Activated T-cell treated with anti-CD3 and anti-CD28 coated beads, Interleukin-2, amount 50 U/mL, for 72 hours (primary cell): ENCODE data around the gene RAB21. TPM values are rescaled to one million over a fixed set of nuclear protein-coding genes. Genes with fewer than 3 reads are reported as not detected.
"Not testable (repeated sequence)": the region's sequence is repeated elsewhere in the genome, so short reads cannot be mapped to it uniquely, and the experiment has no call there.

Experiments
- ATAC-seq, 2 donors: fragments of 150-1000 bp; cut with Tn5 transposase; replicated peaks in 1 of 2; 2 replicates each; pipeline ENCODE4 v1.10.0; 2021; ENCODE audit warnings: moderate library complexity in 2 of 2, mild to moderate bottlenecking in 1 of 2
- DNase-seq, 2 donors: peaks; one replicate each; pipeline ENCODE4 v3.0.0; 2021 to 2022; ENCODE audit warnings: mixed read lengths in 1 of 2
- H3K27ac Mint-ChIP-seq: one replicate; pipeline ENCODE4 v1.8.0; 2022; ENCODE audit warnings: mild to moderate bottlenecking, moderate library complexity, mixed read lengths
- H3K27me3 Mint-ChIP-seq: one replicate; pipeline ENCODE4 v1.8.0; 2022; ENCODE audit warnings: low read depth, mixed read lengths
- H3K36me3 Mint-ChIP-seq, 2 donors: one replicate each; pipeline ENCODE4 v1.8.0; 2022; ENCODE audit warnings: mixed read lengths in 2 of 2, mild to moderate bottlenecking in 1 of 2; ENCODE audit not compliant: insufficient read depth in 2 of 2
- H3K4me1 Mint-ChIP-seq: one replicate; pipeline ENCODE4 v1.8.0; 2022; ENCODE audit warnings: low read depth, mixed read lengths
- H3K4me3 Mint-ChIP-seq, 2 donors: one replicate each; pipeline ENCODE4 v1.8.0; 2022; ENCODE audit warnings: mild to moderate bottlenecking in 2 of 2, mixed read lengths in 2 of 2, moderate library complexity in 2 of 2
- H3K9me3 Mint-ChIP-seq, 2 donors: one replicate each; pipeline ENCODE4 v1.8.0; 2022; ENCODE audit warnings: mixed read lengths in 2 of 2
- total RNA-seq, 2 donors: library from RNA; stranded (reverse); gene quantifications; one replicate each; pipeline ENCODE4 v1.2.3, GENCODE V29; 2022

The RAB21 gene
- total RNA-seq, 2 donors from 2014 or later = 97.0 to 102 TPM

DNA sequence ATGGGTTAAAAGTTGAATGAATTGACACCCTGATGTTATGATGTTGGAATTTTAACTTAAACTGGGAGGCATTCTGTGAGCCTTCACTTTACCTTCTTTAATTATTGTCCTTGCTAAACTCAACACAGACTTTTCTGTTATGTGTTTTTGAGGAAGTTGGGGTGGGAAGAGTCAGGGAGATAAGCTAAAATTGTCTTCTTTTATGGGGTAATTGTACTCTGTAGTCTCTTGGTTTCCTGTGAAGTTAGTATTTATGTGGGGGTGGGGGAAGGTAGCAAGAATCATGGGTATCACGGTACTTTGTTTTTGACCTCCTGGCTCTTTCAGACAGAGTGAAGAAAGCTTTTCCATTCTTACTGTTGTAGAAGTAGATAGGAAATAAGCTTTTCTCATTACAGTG lies 32.9 kb downstream of the RAB21 start:
- H3K27ac Mint-ChIP-seq = peak overlapping the region; percentile 51
- H3K36me3 Mint-ChIP-seq = peaks cover 1 to 14% of the 10 kb centered on the region in 2 donors
- no peak for DNase-seq
- H3K27me3 Mint-ChIP-seq = no peaks in the 10 kb centered on the region
- H3K4me1 Mint-ChIP-seq = peaks cover 6% of the 10 kb centered on the region
- H3K4me3 Mint-ChIP-seq = no peak overlapping the region
- no peaks in the 10 kb centered on the region for H3K9me3 Mint-ChIP-seq
- ATAC-seq = no peak

DNA sequence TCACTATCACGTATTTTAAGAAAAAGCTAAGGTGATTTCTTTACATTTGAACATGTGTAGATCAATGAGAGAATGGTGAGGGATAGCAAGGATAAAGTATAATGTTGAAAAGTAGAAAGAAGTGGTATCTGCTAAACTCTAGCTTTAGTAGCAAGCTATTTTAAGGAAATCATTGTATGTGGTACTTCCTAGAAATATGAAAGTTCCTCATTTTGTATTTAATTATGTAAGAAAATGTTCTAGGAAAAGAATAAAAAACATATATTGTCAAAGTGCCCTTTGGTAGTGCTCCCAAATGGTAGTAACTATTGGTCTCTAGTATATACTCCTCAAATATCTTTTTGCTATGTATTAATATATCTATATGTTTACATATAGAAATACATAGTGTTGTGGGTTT lies 35.7 kb downstream of the RAB21 start:
- Mint-ChIP-seq H3K27me3 (no peaks in the 10 kb centered on the region), H3K27ac (no peak overlapping the region), H3K36me3 (peaks cover 1 to 9% of the 10 kb centered on the region in 2 donors), H3K4me3 (no peak overlapping the region), H3K4me1 (peaks cover 6% of the 10 kb centered on the region), H3K9me3 (no peaks in the 10 kb centered on the region)
- DNase-seq = no peak
- no peak for ATAC-seq

DNA sequence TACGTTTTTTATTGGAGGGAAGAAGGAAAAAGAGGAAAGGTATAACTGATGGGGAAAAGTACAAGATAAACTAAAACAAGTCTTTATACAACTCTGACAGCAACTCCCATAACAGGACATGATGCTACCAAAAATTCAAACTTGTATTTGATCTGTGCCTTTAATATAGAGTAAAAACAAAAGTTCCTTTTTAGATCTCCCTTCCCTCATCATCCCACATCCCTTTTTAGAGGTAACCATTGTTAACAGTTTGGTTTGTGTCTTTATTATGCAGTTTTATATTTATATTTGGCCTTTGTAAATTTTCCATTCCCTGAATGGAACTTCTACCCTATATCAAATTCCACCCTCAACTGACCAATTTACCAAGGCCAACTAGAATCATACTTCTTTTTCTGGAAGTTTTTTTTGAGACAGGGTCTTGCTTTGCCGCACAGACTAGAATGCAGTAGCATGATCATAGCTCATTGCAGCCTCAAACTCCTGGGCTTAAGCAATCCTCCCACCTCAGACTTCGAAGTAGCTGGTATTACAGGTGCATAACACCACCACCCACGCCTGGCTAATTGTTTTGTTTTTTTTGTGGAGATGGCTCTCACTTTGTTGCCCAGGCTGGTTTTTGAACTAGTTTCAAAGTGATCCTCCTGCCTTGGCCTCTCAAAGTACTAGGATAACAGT lies 36.9 kb downstream of the RAB21 start:
- H3K4me1 Mint-ChIP-seq = peaks cover 4% of the 10 kb centered on the region

DNA sequence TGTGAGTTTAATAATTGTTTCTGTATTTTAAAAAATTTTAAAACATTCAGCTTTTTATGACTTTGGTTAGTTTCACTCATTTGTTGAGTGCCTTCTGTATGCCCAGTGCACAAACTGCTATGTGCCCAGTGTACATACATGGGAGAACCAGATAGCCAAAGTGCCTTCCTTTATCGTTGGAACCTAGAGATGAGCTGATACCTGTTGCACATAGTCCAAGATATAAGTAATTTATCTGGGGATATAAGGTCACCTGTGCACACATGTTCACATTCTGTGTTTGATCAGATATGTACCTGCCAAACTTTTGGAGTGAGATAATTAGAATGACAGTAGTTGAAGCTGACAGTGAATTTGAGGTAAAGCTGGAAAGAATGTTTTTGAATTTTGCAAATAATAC lies 37.9 kb downstream of the RAB21 start:
- no peaks in the 10 kb centered on the region for H3K27me3 Mint-ChIP-seq
- H3K9me3 Mint-ChIP-seq = no peaks in the 10 kb centered on the region
- no peak overlapping the region for H3K4me3 Mint-ChIP-seq
- H3K27ac Mint-ChIP-seq = no peak overlapping the region
- peaks cover 0 to 4% of the 10 kb centered on the region in 2 donors for H3K36me3 Mint-ChIP-seq
- H3K4me1 Mint-ChIP-seq = no peaks in the 10 kb centered on the region
- ATAC-seq (no peak), DNase-seq (no peak)

More for the DNA sequence above, 36.9 kb downstream of the RAB21 start:
- Mint-ChIP-seq H3K27ac (no peak overlapping the region), H3K9me3 (no peaks in the 10 kb centered on the region), H3K36me3 (peaks cover 1 to 7% of the 10 kb centered on the region in 2 donors), H3K4me3 (no peak overlapping the region), H3K27me3 (no peaks in the 10 kb centered on the region)
- ATAC-seq (no peak), DNase-seq (no peak)

DNA sequence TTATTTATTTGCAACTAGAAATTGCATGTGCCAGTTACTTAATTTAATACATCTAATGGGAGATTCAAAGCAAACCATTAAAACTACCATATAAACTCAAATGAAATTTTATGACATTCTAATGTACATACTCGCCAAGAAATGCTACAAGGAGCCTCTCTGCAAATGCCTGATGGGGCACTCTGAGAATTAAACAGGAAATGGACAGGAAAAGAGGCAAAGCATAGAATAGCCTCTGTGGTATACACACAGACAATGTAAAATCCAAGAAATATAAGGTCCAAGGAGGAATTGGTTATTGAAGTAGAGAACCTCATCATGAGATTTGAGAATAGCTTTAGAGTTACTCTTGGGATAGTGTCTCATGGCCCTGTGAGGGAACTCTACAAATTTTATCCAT lies 41.2 kb downstream of the RAB21 start:
- Mint-ChIP-seq H3K27ac (no peak overlapping the region), H3K36me3 (no peaks in the 10 kb centered on the region), H3K27me3 (no peaks in the 10 kb centered on the region), H3K4me3 (no peak overlapping the region), H3K9me3 (no peaks in the 10 kb centered on the region), H3K4me1 (no peaks in the 10 kb centered on the region)
- ATAC-seq (no peak), DNase-seq (no peak)

DNA sequence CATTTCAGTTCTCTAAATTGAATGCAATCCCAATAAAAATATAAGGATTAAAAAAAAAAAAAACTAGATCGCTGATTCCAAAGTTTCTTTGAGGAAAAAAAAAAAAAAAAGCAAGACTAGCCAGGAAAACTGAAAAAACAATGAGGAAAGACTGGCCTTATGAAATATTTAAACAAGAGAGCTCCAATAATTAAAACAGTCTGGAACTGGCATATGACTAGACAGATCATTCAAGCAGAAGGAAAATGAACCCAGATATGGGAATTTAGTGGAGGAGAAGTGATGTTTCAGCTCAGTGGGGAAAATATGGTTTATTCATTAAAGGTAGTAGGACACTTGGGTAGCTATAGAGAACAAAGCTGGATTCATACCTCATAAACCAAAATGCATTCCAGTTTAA lies 42.9 kb downstream of the RAB21 start:
- ATAC-seq (no peak), DNase-seq (no peak)

DNA sequence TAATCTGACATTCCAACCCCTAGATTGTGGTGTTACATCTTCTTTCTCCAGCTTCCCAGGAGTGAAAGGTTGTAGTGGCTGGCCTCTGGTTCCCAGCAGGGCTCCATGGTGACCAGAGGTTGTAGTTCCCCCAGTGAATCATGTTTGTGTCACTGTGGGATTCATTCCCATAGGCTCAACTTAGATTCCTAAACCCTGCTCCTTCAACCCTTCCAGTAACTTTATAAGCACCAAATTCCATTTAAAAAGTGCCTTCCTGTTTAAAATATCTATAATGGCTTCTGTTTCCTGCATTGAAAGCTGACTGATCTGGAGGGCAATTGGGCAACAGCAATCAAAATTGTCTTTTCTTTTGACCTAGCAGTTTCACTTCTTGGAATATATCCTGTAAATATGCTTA lies 44.4 kb downstream of the RAB21 start:
- H3K9me3 Mint-ChIP-seq = no peaks in the 10 kb centered on the region
- no peak for ATAC-seq
- no peaks in the 10 kb centered on the region for H3K27me3 Mint-ChIP-seq
- H3K4me1 Mint-ChIP-seq = no peaks in the 10 kb centered on the region
- no peak overlapping the region for H3K4me3 Mint-ChIP-seq
- peak overlapping the region; percentile 28 for H3K27ac Mint-ChIP-seq
- DNase-seq = no peak
- no peaks in the 10 kb centered on the region for H3K36me3 Mint-ChIP-seq

More for the DNA sequence above, 42.9 kb downstream of the RAB21 start:
- no peak overlapping the region for H3K4me3 Mint-ChIP-seq
- H3K4me1 Mint-ChIP-seq = no peaks in the 10 kb centered on the region
- H3K36me3 Mint-ChIP-seq = no peaks in the 10 kb centered on the region
- H3K9me3 Mint-ChIP-seq = no peaks in the 10 kb centered on the region
- no peak overlapping the region for H3K27ac Mint-ChIP-seq
- no peaks in the 10 kb centered on the region for H3K27me3 Mint-ChIP-seq

DNA sequence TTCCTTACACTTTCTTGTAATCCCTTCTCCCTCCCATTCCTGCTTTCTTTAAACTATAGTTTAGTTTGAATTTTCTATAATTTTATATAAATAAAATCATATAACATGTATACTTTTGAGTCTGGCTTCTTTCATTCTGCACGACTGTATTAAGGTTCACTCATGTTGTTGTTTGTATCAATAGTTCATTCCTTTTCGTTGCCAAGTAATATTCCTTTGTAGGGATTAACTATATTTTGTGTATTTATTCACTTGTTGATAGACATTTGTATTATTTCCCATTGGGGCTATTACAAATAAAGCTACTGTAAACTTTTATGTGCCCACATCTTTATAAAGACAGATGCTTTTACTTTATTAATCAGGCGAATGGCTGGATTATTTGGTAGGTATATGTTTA lies 45.5 kb downstream of the RAB21 start:
- Mint-ChIP-seq H3K4me1 (no peaks in the 10 kb centered on the region), H3K9me3 (no peaks in the 10 kb centered on the region), H3K4me3 (no peak overlapping the region), H3K36me3 (no peaks in the 10 kb centered on the region), H3K27me3 (no peaks in the 10 kb centered on the region), H3K27ac (no peak overlapping the region)
- no peak for ATAC-seq
- no peak for DNase-seq

DNA sequence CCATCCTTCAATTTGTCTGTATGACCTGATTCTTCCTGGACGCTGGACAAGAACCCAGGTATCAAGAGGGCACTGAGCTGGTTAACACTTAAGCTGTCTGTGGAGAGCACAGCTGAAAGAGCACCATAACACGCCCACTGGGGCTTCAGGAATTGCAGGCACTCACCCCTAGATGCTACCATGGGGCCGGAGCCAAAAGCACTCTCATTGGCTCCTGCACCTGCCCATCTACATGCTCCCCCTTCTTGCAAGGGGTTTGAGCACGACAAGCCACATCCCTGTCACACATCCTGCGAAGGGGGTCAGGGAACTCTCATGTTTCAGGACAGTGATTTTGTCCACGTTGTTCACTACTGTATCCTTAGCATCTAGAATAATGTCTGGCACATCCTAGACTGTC lies 49.8 kb downstream of the RAB21 start:
- no peak overlapping the region for H3K27ac Mint-ChIP-seq
- DNase-seq (no peak), ATAC-seq (peak in 1 of 2 donors; percentile 34)
- H3K4me1 Mint-ChIP-seq = no peaks in the 10 kb centered on the region
- H3K9me3 Mint-ChIP-seq = no peaks in the 10 kb centered on the region
- peaks cover 22% of the 10 kb centered on the region for H3K27me3 Mint-ChIP-seq
- H3K36me3 Mint-ChIP-seq = no peaks in the 10 kb centered on the region
- no peak overlapping the region for H3K4me3 Mint-ChIP-seq

DNA sequence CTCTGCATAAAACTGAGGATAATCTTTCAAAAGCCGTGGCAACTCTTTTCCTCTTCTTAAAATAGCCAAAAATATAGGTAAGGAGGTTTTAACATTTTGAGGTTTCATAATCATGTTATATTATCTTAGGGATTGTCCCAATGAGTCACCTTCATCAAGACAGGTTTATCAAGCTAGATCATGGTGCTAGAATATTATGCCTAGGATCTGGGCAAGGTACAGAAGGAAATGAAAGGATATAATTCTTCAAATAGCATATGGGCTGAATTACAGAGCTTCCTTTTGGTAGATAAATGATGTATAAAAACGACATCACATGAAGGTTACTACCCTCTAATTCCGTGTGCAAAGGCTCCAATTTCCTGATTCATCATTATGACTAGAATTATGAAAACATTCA lies 56.3 kb downstream of the RAB21 start:
- no peaks in the 10 kb centered on the region for H3K36me3 Mint-ChIP-seq
- H3K4me3 Mint-ChIP-seq = no peak overlapping the region
- DNase-seq = no peak
- H3K27ac Mint-ChIP-seq = no peak overlapping the region
- H3K27me3 Mint-ChIP-seq = peaks cover 36% of the 10 kb centered on the region
- no peaks in the 10 kb centered on the region for H3K4me1 Mint-ChIP-seq
- no peaks in the 10 kb centered on the region for H3K9me3 Mint-ChIP-seq
- ATAC-seq = no peak

DNA sequence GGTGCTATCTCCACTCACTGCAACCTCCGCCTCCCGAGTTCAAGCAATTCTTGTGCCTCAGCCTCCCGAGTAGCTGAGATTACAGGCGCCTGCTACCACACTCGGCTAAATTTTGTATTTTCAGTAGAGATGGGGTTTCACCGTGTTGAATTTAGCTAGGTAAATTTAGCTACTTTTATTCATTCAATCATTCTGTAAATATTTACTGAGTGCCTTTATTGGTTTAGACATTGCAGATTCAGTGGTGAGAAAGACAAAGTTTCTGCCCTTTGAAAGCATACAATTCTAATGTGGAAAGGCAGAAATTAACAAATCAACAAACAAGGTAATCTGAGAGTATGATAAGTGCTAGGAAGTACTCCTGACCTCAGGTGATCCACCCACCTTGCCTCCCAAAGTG lies 60.6 kb downstream of the RAB21 start:
- not testable (repeated sequence) for H3K9me3 Mint-ChIP-seq, H3K27me3 Mint-ChIP-seq, ATAC-seq, H3K4me1 Mint-ChIP-seq, H3K4me3 Mint-ChIP-seq, H3K36me3 Mint-ChIP-seq, DNase-seq, H3K27ac Mint-ChIP-seq

DNA sequence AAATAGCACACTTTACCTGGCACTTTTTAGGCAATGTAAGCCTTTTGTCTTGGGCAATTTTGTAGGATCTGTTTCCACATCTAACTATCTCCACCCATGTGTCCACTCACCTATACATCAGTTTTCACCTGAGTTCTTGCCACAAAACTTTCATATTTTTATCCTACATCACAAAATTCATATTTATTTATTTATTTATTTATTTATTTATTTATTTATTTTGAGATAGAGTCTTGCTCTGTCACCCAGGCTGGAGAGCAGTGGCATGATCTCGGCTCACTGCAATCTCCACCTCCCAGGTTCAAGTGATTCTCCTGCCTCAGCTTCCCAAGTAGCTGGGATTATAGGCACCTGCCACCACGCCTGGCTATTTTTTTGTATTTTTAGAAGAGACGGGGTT lies 67.4 kb downstream of the RAB21 start:
- not testable (repeated sequence) for H3K27ac Mint-ChIP-seq, H3K27me3 Mint-ChIP-seq, DNase-seq, H3K4me3 Mint-ChIP-seq, H3K36me3 Mint-ChIP-seq, H3K9me3 Mint-ChIP-seq, ATAC-seq, H3K4me1 Mint-ChIP-seq

DNA sequence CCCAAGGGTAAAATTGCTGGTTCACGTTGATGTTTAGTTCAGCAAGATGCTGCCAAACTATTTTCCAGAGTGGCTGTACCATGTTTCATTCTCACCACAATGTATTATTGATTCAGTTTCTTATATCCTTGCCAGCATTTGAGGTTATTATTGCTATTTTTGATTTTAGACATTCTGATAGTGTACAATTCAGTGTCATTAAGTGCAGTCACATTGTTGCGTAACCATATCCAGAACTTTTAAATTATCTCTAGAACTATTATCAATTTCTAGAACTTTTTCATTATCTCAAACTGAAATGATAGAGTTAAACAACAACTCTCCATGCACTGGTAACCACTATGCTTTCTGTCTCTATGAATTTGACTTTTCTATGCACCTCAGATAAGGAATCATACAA lies 74.2 kb downstream of the RAB21 start:
- DNase-seq = no peak

DNA sequence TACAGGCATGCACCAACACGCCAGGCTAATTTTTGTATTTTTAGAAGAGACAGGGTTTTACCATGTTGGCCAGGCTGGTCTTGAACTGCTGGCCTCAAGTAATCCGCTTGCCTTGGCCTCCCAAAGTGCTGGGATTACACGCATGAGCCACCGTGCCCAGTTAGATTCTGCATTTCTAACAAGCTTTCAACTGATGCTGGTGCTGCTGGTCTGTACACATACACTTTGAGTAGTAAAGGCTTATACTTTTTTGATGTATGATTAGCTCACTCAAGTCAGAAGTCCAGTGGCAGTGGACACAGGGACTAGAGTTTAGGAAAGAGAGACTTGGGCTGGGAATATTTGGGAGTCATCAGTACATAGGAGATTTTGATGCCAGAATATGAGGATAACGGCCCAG lies 82.7 kb downstream of the RAB21 start:
- peak overlapping the region in 1 of 2 donors; percentile 1 for H3K4me3 Mint-ChIP-seq
- no peak overlapping the region for H3K27ac Mint-ChIP-seq
- no peaks in the 10 kb centered on the region for H3K9me3 Mint-ChIP-seq

More for the DNA sequence above, 74.2 kb downstream of the RAB21 start:
- ATAC-seq = no peak
- no peaks in the 10 kb centered on the region for H3K4me1 Mint-ChIP-seq
- H3K4me3 Mint-ChIP-seq = no peak overlapping the region
- H3K9me3 Mint-ChIP-seq = no peaks in the 10 kb centered on the region
- H3K27ac Mint-ChIP-seq = no peak overlapping the region
- no peaks in the 10 kb centered on the region for H3K36me3 Mint-ChIP-seq
- peaks cover 10% of the 10 kb centered on the region for H3K27me3 Mint-ChIP-seq

More for the DNA sequence above, 82.7 kb downstream of the RAB21 start:
- H3K36me3 Mint-ChIP-seq = peaks cover 7 to 10% of the 10 kb centered on the region in 2 donors
- H3K4me1 Mint-ChIP-seq = peaks cover 34% of the 10 kb centered on the region
- no peaks in the 10 kb centered on the region for H3K27me3 Mint-ChIP-seq
- DNase-seq (no peak), ATAC-seq (no peak)
